HEK293T (cell line): ENCODE data around the gene FAM163B.

ENCODE experiments used
- ARNT ChIP-seq: fragments of 450-650 bp; IDR thresholded peaks from 2 replicates; pipeline ENCODE4 v1.6.1; 2017; ENCODE audit warnings: mild to moderate bottlenecking
- CTBP1 ChIP-seq: fragments of 450-650 bp; IDR thresholded peaks from 2 replicates; pipeline ENCODE4 v1.6.1; 2016; ENCODE audit warnings: borderline replicate concordance
- FOXA1 ChIP-seq: fragments of 450-650 bp; IDR thresholded peaks from 2 replicates; pipeline ENCODE4 v1.6.1; 2016; ENCODE audit warnings: mild to moderate bottlenecking
- HDGF ChIP-seq: fragments of 450-650 bp; IDR thresholded peaks from 2 replicates; pipeline ENCODE4 v1.6.1; 2017; ENCODE audit warnings: antibody characterized with exemption, borderline replicate concordance
- LEF1 ChIP-seq: fragments of 450-650 bp; IDR thresholded peaks from 2 replicates; pipeline ENCODE4 v1.6.1; 2017; ENCODE audit warnings: mild to moderate bottlenecking, borderline replicate concordance
- NFRKB ChIP-seq: fragments of 450-650 bp; IDR thresholded peaks from 2 replicates; pipeline ENCODE4 v1.6.1; 2016; ENCODE audit warnings: mild to moderate bottlenecking, moderate library complexity
- SP1 ChIP-seq: fragments of 450-650 bp; IDR thresholded peaks from 2 replicates; pipeline ENCODE4 v1.6.1; 2017
- SUZ12 ChIP-seq: fragments of 450-650 bp; IDR thresholded peaks from 2 replicates; pipeline ENCODE4 v1.6.1; 2016; ENCODE audit warnings: mild to moderate bottlenecking
- TARDBP ChIP-seq: fragments of 450-650 bp; IDR thresholded peaks from 2 replicates; pipeline ENCODE4 v1.6.1; 2016
- ZNF384 ChIP-seq: fragments of 450-650 bp; IDR thresholded peaks from 2 replicates; pipeline ENCODE4 v1.6.1; 2016

- TF ChIP-seq SP1 (no peak), FOXA1 (no peak), HDGF (no peak), CTBP1 (no peak), ARNT (no peak), LEF1 (no peak), TARDBP (no peak), NFRKB (no peak), ZNF384 (no peak), SUZ12 (no peak)
Measured at GRCh38 chr9:133580419-133580738, 28.8 kb downstream of the FAM163B start.
